ENCODE results near the gene FCRL1. TPM values are rescaled to one million over a fixed set of nuclear protein-coding genes. Genes with fewer than 3 reads are reported as not detected.

The FCRL1 gene
- total and polyA plus RNA-seq, 2 of the 13 experiments (the other 11 are each of a cell fraction or from before 2014, with no cell fraction given) = not detected

- TF ChIP-seq MEIS2 (CRISPR knock-in tag; IDR thresholded peaks at IDR 0.05) = no peak
- TF ChIP-seq, protein P1, sequence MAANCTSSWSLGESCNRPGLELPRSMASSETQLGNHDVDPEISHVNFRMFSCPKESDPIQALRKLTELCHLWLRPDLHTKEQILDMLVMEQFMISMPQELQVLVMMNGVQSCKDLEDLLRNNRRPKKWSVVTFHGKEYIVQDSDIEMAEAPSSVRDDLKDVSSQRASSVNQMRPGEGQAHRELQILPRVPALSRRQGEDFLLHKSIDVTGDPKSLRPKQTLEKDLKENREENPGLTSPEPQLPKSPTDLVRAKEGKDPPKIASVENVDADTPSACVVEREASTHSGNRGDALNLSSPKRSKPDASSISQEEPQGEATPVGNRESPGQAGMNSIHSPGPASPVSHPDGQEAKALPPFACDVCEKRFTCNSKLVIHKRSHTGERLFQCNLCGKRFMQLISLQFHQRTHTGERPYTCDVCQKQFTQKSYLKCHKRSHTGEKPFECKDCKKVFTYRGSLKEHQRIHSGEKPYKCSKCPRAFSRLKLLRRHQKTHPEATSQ (CRISPR knock-in tag; IDR thresholded peaks at IDR 0.05; ENCODE audit: borderline replicate concordance) = no peak
These were observed 19.9 kb downstream of the FCRL1 start (continued) for GRCh38 chr1:157799996-157800395.

DNA sequence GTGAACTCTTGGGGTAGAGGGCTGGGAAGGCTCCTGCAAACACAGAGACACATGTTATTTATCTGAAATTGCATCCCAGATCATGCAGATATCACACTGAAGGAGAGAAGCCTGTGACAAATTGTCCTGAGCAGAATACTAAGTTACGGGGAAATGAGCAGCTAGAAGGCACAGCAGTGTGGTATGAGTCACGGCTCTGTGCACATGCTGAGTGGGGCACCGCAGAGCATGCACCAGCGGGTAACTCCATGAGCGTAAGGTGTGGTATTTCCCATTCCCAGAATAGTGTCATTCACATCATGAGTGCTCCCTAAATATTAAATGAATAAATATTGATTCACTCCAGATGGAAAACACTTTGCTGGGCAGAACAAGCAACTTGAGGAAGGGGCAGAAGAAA is 21.7 kb downstream of the FCRL1 start:
- H3K9me3 ChIP-seq (ENCODE audit: low read length) = peaks cover 9% of the 10 kb centered on the region
- no peaks in the 10 kb centered on the region for H3K27me3 ChIP-seq (ENCODE audit: control insufficient read depth in 1 of 2, insufficient read depth in 2 of 2, low read length in 2 of 2)
- ChIA-PET CTCF (ENCODE audit: low intra/inter-chr PET ratio, low total read pairs) (no interaction called here), POLR2A (no interaction called here)
- no peaks in the 10 kb centered on the region for H3K79me2 ChIP-seq (ENCODE audit: insufficient read depth, low read length)
- intact Hi-C loops (cut with micrococcal nuclease; ENCODE audit: unreplicated experiment) = no loop called here
- BruUV-seq (replicated peaks) = no TSS peak
- no peak for TF ChIP-seq SUZ12 (IDR thresholded peaks at IDR 0.05; ENCODE audit: low read depth, low read length)
- no peak for TF ChIP-seq ZNF879 (CRISPR knock-in tag; IDR thresholded peaks at IDR 0.05)
- TF ChIP-seq SMAD3 (CRISPR knock-in tag; IDR thresholded peaks at IDR 0.05) = no peak
- no peak for TF ChIP-seq CBX2 (IDR thresholded peaks at IDR 0.05; ENCODE audit: low read depth, low read length)
- TF ChIP-seq CBX2 (CRISPR knock-in tag; IDR thresholded peaks at IDR 0.05; ENCODE audit: low read depth) = no peak
- no peak for TF ChIP-seq ZNF687 (CRISPR knock-in tag; IDR thresholded peaks at IDR 0.05)
- no peak overlapping the region for H3K27ac ChIP-seq (ENCODE audit: extremely low read length, insufficient read depth, low read length)
- no peak for ATAC-seq
- no peaks in the 10 kb centered on the region for H3K4me1 ChIP-seq (ENCODE audit: insufficient read depth, low read length)
- no peaks in the 10 kb centered on the region for H4K20me1 ChIP-seq (ENCODE audit: insufficient read depth, low read length)
- no peak overlapping the region for H3K4me2 ChIP-seq (ENCODE audit: low read depth, low read length)
- no peaks in the 10 kb centered on the region for H3K36me3 ChIP-seq (replicated peaks in 1 of 2; ENCODE audit: control insufficient read depth in 1 of 2, insufficient read depth in 2 of 2, low read length in 2 of 2)
- H3K9ac ChIP-seq (ENCODE audit: insufficient read depth, low read depth, low read length) = no peak overlapping the region
- no peak for FAIRE-seq
- no peak overlapping the region for H2AFZ ChIP-seq (ENCODE audit: low read length)
- H3K4me3 ChIP-seq (replicated peaks in 1 of 3; ENCODE audit: insufficient read depth in 1 of 3, low read depth in 2 of 3, low read length in 3 of 3) = no peak overlapping the region
- in situ Hi-C loops (cut with HindIII; ENCODE audit: extremely low pct_ligation_motif_present, low pct_unique_long_range_greater_than_20kb) = no loop called here
- 7% methylated on average over 5 of the region's 5 CpGs for WGBS (ENCODE audit: low lambda C conversion rate)
- DNase-seq (ENCODE audit: low spot score) = no peak

Data from HepG2 (cell line).